ENCODE results near the gene ZCCHC4.

Gene ZCCHC4

DNA sequence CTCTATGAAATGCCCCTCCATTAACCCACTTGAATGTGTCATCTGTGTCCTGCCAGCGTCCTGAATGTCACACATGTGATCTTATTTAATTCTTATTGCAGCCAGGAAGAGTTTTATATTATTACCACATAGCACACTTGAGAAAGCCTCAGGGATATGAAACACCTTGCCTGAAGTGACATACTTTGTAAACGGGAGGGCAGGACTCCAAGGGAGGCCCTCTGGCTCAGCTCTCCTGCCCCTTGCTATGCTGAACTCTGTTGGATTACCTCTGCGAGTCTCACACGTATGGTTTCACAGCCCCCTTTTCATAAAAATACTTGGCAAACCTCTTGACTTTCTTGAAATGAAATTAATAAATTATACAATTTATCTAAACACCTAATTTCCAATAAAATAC, 11.1 kb upstream of the ZCCHC4 start:
- Histone ChIP-seq H3K4me1 (ENCODE audit: insufficient read depth, low read length) (no peaks in the 10 kb centered on the region), H3K27ac (ENCODE audit: low read length) (no peak overlapping the region)
- TF ChIP-seq EZH2 (IDR thresholded peaks at IDR 0.05; ENCODE audit: borderline replicate concordance, low read depth, low read length, severe bottlenecking) = no peak
- TF ChIP-seq, protein P1, sequence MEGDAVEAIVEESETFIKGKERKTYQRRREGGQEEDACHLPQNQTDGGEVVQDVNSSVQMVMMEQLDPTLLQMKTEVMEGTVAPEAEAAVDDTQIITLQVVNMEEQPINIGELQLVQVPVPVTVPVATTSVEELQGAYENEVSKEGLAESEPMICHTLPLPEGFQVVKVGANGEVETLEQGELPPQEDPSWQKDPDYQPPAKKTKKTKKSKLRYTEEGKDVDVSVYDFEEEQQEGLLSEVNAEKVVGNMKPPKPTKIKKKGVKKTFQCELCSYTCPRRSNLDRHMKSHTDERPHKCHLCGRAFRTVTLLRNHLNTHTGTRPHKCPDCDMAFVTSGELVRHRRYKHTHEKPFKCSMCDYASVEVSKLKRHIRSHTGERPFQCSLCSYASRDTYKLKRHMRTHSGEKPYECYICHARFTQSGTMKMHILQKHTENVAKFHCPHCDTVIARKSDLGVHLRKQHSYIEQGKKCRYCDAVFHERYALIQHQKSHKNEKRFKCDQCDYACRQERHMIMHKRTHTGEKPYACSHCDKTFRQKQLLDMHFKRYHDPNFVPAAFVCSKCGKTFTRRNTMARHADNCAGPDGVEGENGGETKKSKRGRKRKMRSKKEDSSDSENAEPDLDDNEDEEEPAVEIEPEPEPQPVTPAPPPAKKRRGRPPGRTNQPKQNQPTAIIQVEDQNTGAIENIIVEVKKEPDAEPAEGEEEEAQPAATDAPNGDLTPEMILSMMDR (IDR thresholded peaks at IDR 0.05; ENCODE audit: borderline replicate concordance, extremely low read depth, low read length, poor library complexity, severe bottlenecking) = no peak

DNA sequence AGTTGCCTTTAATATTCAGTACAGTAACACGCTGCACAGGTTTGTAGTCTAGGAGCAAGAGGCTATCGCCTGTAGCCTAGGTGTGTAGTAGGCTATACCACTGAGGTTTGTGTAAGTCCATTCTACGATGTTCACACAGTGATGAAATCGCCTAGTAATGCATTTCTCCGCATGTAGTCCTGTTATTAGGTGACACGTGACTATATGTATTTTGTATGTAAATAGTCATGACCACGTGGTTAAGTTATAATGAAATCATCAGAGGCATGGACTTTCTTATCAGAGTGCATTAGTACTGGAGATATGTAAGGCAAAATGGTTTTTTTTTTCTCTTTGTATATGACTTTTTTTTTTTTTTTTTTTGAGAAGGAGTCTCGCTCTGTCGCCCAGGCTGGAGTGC, 9.9 kb upstream of the ZCCHC4 start:
- Histone ChIP-seq H3K9me3 (ENCODE audit: insufficient read depth, low read length, severe bottlenecking) (no peaks in the 10 kb centered on the region), H4K20me1 (ENCODE audit: insufficient read depth, low read length) (no peaks in the 10 kb centered on the region), H3K27ac (ENCODE audit: low read length) (no peak overlapping the region), H3K4me3 (ENCODE audit: low read depth in 1 of 2, low read length in 2 of 2) (no peak overlapping the region), H3K4me2 (ENCODE audit: insufficient read depth, low read length) (no peak overlapping the region), H3K27me3 (ENCODE audit: insufficient read depth, low read length, poor library complexity) (no peaks in the 10 kb centered on the region), H3K79me2 (ENCODE audit: insufficient read depth, low read length) (no peaks in the 10 kb centered on the region), H3K9ac (ENCODE audit: low read depth, low read length) (no peak overlapping the region), H2AFZ (ENCODE audit: low read depth, low read length) (no peak overlapping the region), H3K36me3 (ENCODE audit: insufficient read depth, low read length) (no peaks in the 10 kb centered on the region), H3K4me1 (ENCODE audit: insufficient read depth, low read length) (no peaks in the 10 kb centered on the region)
- no peak for ATAC-seq (ENCODE audit: insufficient read depth, low read depth)
- no peak for DNase-seq
- no peak for TF ChIP-seq EZH2 (IDR thresholded peaks at IDR 0.05; ENCODE audit: borderline replicate concordance, low read depth, low read length, severe bottlenecking)
- TF ChIP-seq, protein P1 (IDR thresholded peaks at IDR 0.05; ENCODE audit: borderline replicate concordance, extremely low read depth, low read length, poor library complexity, severe bottlenecking) = no peak

More for the DNA sequence above, 11.1 kb upstream of the ZCCHC4 start:
- Histone ChIP-seq H3K4me3 (ENCODE audit: low read depth in 1 of 2, low read length in 2 of 2) (no peak overlapping the region), H4K20me1 (ENCODE audit: insufficient read depth, low read length) (no peaks in the 10 kb centered on the region), H3K9me3 (ENCODE audit: insufficient read depth, low read length, severe bottlenecking) (no peaks in the 10 kb centered on the region), H2AFZ (ENCODE audit: low read depth, low read length) (no peak overlapping the region), H3K36me3 (ENCODE audit: insufficient read depth, low read length) (no peaks in the 10 kb centered on the region), H3K9ac (ENCODE audit: low read depth, low read length) (no peak overlapping the region), H3K79me2 (ENCODE audit: insufficient read depth, low read length) (no peaks in the 10 kb centered on the region), H3K4me2 (ENCODE audit: insufficient read depth, low read length) (no peak overlapping the region), H3K27me3 (ENCODE audit: insufficient read depth, low read length, poor library complexity) (no peaks in the 10 kb centered on the region)
- no peak for ATAC-seq (ENCODE audit: insufficient read depth, low read depth)
- no peak for DNase-seq

DNA sequence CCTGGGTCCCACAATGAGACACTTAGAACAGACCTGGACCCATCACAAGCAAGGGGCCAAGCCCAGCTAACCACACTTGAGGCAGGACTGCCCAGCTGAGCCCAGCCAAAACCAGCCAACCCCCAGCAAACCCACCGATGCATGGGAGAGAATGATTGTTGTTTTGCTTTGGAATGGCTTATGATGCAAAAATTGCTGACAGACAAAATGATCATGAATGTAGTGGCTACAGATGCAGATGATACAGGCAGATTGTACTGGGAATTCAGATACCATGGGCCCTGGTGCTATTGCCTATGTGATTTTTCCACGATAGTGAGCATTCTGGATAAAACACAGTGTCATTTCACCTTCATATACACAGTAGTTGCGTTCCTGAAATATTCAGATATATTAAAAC, 9.0 kb upstream of the ZCCHC4 start:
- H3K27ac ChIP-seq (ENCODE audit: low read length) = no peak overlapping the region
- H3K27me3 ChIP-seq (ENCODE audit: insufficient read depth, low read length, poor library complexity) = no peaks in the 10 kb centered on the region
- no peak overlapping the region for H3K9ac ChIP-seq (ENCODE audit: low read depth, low read length)
- no peak overlapping the region for H2AFZ ChIP-seq (ENCODE audit: low read depth, low read length)
- H3K79me2 ChIP-seq (ENCODE audit: insufficient read depth, low read length) = no peaks in the 10 kb centered on the region
- H4K20me1 ChIP-seq (ENCODE audit: insufficient read depth, low read length) = no peaks in the 10 kb centered on the region
- no peak for TF ChIP-seq EZH2 (IDR thresholded peaks at IDR 0.05; ENCODE audit: borderline replicate concordance, low read depth, low read length, severe bottlenecking)
- TF ChIP-seq, protein P1 (IDR thresholded peaks at IDR 0.05; ENCODE audit: borderline replicate concordance, extremely low read depth, low read length, poor library complexity, severe bottlenecking) = no peak
- no peaks in the 10 kb centered on the region for H3K9me3 ChIP-seq (ENCODE audit: insufficient read depth, low read length, severe bottlenecking)
- DNase-seq (no peak), ATAC-seq (ENCODE audit: insufficient read depth, low read depth) (no peak)
- H3K4me3 ChIP-seq (ENCODE audit: low read depth in 1 of 2, low read length in 2 of 2) = no peak overlapping the region
- H3K36me3 ChIP-seq (ENCODE audit: insufficient read depth, low read length) = no peaks in the 10 kb centered on the region
- no peak overlapping the region for H3K4me2 ChIP-seq (ENCODE audit: insufficient read depth, low read length)
- no peaks in the 10 kb centered on the region for H3K4me1 ChIP-seq (ENCODE audit: insufficient read depth, low read length)

DNA sequence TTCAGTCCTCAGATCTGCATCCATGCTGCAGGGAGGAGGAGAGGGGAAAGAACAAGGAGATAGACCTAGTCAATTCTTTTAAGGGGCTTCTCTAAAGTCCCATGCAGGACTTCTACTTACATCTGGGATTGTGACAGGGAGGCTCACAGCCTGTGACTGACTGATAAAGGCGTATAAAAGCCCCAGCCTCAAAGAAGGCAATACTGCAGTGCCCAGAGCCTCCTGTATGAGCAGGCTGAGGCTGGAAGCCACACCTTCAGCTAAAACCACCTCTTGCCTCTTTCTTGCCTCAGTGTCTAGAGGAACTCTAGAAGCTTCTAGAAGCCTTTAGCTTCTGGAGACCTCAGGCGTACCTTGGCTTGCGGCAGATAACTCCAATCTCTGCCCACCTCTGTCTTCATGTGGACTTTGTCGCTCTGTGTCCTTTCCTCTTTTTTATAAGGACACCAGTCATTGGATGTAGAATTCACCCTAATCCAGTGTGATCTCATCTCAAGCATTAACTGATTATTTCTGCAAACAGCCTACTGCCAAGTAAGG, 6.0 kb upstream of the ZCCHC4 start:
- TF ChIP-seq, protein P1 (IDR thresholded peaks at IDR 0.05; ENCODE audit: borderline replicate concordance, extremely low read depth, low read length, poor library complexity, severe bottlenecking) = no peak
- no peak for TF ChIP-seq EZH2 (IDR thresholded peaks at IDR 0.05; ENCODE audit: borderline replicate concordance, low read depth, low read length, severe bottlenecking)
- no peak for DNase-seq
- Histone ChIP-seq H3K4me3 (ENCODE audit: low read depth in 1 of 2, low read length in 2 of 2) (no peak overlapping the region), H3K9ac (ENCODE audit: low read depth, low read length) (no peak overlapping the region), H3K79me2 (ENCODE audit: insufficient read depth, low read length) (no peaks in the 10 kb centered on the region), H3K9me3 (ENCODE audit: insufficient read depth, low read length, severe bottlenecking) (no peaks in the 10 kb centered on the region), H2AFZ (ENCODE audit: low read depth, low read length) (no peak overlapping the region), H3K4me1 (ENCODE audit: insufficient read depth, low read length) (no peaks in the 10 kb centered on the region), H3K27me3 (ENCODE audit: insufficient read depth, low read length, poor library complexity) (no peaks in the 10 kb centered on the region), H3K27ac (ENCODE audit: low read length) (no peak overlapping the region), H4K20me1 (ENCODE audit: insufficient read depth, low read length) (no peaks in the 10 kb centered on the region), H3K4me2 (ENCODE audit: insufficient read depth, low read length) (no peak overlapping the region), H3K36me3 (ENCODE audit: insufficient read depth, low read length) (no peaks in the 10 kb centered on the region)
- ATAC-seq (ENCODE audit: insufficient read depth, low read depth) = no peak
